Psoas muscle (tissue), 8 donors: Measurements from ENCODE around the gene RIMS1. TPM values are rescaled to one million over a fixed set of nuclear protein-coding genes. Genes with fewer than 3 reads are reported as not detected.

ENCODE experiments used
- ATAC-seq, 4 donors: fragments of 200-7000 bp; cut with Tn5 transposase; one replicate each; pipeline ENCODE4 v1.9.1; 2020; ENCODE audit warnings: moderate library complexity in 3 of 4, mild to moderate bottlenecking in 2 of 4
- DNase-seq, 2 donors: peaks; one replicate each; pipeline ENCODE4 v3.0.0-alpha.2; 2020
- H3K27ac ChIP-seq: fragments of 200-600 bp; one replicate; pipeline ENCODE4 v1.8.0; 2022
- H3K27me3 ChIP-seq, 3 donors: fragments of 200-600 bp in 1 of 3; one replicate each; pipeline versions ENCODE4 v1.6.1 to v1.8.0; 2013 to 2022; ENCODE audit warnings: low read length in 2 of 3, mild to moderate bottlenecking in 2 of 3, moderate library complexity in 1 of 3; ENCODE audit not compliant: insufficient read depth in 3 of 3
- H3K36me3 ChIP-seq, 2 donors: fragments of 200-600 bp in 1 of 2; one replicate each; pipeline versions ENCODE4 v1.6.1 to v1.8.0; 2013 to 2022; ENCODE audit warnings: low read depth in 1 of 2, mild to moderate bottlenecking in 1 of 2, moderate library complexity in 1 of 2; ENCODE audit not compliant: insufficient read depth in 1 of 2
- H3K4me1 ChIP-seq: fragments of 200-600 bp; one replicate; pipeline ENCODE4 v1.8.0; 2022
- H3K4me3 ChIP-seq: fragments of 200-600 bp; one replicate; pipeline ENCODE4 v1.8.0; 2022; ENCODE audit warnings: mild to moderate bottlenecking
- H3K9me3 ChIP-seq: fragments of 200-600 bp; one replicate; pipeline ENCODE4 v1.8.0; 2022
- WGBS, 3 donors: extraction: QIAGEN DNeasy Blood & Tissue Kit; methylation state at CpG; one replicate each; pipeline versions ENCODE4 v1.1.6 to v1.1.7; 2013; 5-methylcytosine and 5-hydroxymethylcytosine counted together
- intact Hi-C, 2 donors: fragments of 100-400 bp; cut with DNase I; formaldehyde crosslinking; loops; one replicate each; pipeline versions ENCODE4 v1.11.0 to v1.14.2; 2022
- polyA plus RNA-seq, 3 donors: library from polyadenylated mRNA; stranded (reverse); fragments of 200-250 nt; gene quantifications; one replicate each; pipeline ENCODE4 v1.2.3, GENCODE V29; 2013
- total RNA-seq, 4 donors: library from RNA; stranded (reverse); fragmentation: NEBNext Ultra II Directional in 2 of 4; extraction: Animal tissue kit (Norgen Biotek cat#: 25700) in 2 of 4; gene quantifications; one replicate each; pipeline versions ENCODE4 v1.2.1 to v1.2.4, GENCODE V29; 2021 to 2023
- TF ChIP-seq, protein P1 (sequence below): fragments of 200-600 bp; IDR thresholded peaks from one replicate; pipeline ENCODE4 v1.8.0; 2022; ENCODE audit warnings: antibody characterized with exemption
- donor health status: healthy with polysubstance abuse.
- donor health status: DM: no; HTN: no; CAD: no; lungs with moderate emphysema.
- donor health status: Bipolar disorder and iron deficiency.
- donor health status: healthy.
- donor health status: DM: yes; HTN: yes; CAD: no.
- donor health status: DM: no; HTN: no; CAD: no.
- donor health status: DM: no; HTN: no; CAD: no.
- donor health status: DM: yes; HTN: yes; CAD: no.

The RIMS1 gene
- total and polyA plus RNA-seq, 7 donors, result 0.03 to 2.0 (median 0.22) TPM

DNA sequence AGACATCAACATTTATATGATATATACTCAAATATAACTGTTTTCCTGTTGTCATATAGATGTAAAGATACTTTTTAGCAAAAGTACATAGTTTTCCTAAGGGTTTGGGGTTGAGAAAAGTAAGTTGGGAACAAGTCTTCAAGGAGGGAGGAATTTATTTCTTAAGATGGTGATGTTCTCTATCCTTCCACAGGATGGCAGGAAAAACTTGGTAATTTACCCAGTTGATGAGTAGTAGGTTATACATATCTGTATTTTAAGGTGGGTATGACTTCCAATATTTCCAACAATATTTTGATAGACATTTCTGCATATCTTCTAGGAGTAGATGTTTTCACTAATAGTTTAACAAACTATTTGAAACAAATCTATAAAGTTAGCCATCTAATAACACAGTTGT is 254.4 kb downstream of the RIMS1 start:
- DNase-seq, result no peak
- ATAC-seq, result no peak
- no peaks in the 10 kb centered on the region for H3K27me3 ChIP-seq
- no peak overlapping the region for H3K27ac ChIP-seq
- no peak overlapping the region for H3K4me3 ChIP-seq
- intact Hi-C loops, result no loop called here
- H3K9me3 ChIP-seq, result peaks cover 3% of the 10 kb centered on the region
- TF ChIP-seq, protein P1, sequence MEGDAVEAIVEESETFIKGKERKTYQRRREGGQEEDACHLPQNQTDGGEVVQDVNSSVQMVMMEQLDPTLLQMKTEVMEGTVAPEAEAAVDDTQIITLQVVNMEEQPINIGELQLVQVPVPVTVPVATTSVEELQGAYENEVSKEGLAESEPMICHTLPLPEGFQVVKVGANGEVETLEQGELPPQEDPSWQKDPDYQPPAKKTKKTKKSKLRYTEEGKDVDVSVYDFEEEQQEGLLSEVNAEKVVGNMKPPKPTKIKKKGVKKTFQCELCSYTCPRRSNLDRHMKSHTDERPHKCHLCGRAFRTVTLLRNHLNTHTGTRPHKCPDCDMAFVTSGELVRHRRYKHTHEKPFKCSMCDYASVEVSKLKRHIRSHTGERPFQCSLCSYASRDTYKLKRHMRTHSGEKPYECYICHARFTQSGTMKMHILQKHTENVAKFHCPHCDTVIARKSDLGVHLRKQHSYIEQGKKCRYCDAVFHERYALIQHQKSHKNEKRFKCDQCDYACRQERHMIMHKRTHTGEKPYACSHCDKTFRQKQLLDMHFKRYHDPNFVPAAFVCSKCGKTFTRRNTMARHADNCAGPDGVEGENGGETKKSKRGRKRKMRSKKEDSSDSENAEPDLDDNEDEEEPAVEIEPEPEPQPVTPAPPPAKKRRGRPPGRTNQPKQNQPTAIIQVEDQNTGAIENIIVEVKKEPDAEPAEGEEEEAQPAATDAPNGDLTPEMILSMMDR, result no peak
- H3K4me1 ChIP-seq, result no peaks in the 10 kb centered on the region
- H3K36me3 ChIP-seq, result no peaks in the 10 kb centered on the region

GRCh38 chr6:72149715-72150114 is 263.4 kb downstream of the RIMS1 start:
- Histone ChIP-seq H3K27me3 (no peaks in the 10 kb centered on the region), H3K36me3 (no peaks in the 10 kb centered on the region), H3K27ac (no peak overlapping the region), H3K4me1 (no peaks in the 10 kb centered on the region), H3K4me3 (no peak overlapping the region), H3K9me3 (peaks cover 16% of the 10 kb centered on the region)
- 50 to 76% (median 65%) methylated on average over 3 of the region's 3 CpGs for WGBS, 3 donors
- intact Hi-C loops, result no loop called here
- no peak for DNase-seq
- TF ChIP-seq, protein P1, result no peak
- no peak for ATAC-seq

DNA sequence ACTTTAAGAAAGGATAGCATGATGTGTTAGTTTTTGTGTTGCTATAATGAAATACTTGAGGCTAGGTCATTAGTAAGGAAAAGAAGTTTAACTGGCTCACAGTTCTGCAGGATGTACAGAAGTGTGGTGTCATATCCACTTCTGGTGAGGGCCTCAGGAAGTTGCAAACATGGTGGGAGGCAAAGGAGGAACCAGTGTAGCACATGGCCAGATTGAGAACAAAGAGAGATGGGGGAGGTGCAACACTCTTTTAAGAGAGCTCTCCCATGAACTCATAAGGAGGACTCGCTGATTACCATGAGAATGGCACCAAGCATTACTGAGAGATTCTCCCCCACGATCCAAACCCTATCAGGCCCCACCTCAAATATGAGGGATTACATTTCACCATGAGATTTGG is 265.4 kb downstream of the RIMS1 start:
- intact Hi-C loops, result no loop called here
- no peak for ATAC-seq
- H3K4me1 ChIP-seq, result no peaks in the 10 kb centered on the region

DNA sequence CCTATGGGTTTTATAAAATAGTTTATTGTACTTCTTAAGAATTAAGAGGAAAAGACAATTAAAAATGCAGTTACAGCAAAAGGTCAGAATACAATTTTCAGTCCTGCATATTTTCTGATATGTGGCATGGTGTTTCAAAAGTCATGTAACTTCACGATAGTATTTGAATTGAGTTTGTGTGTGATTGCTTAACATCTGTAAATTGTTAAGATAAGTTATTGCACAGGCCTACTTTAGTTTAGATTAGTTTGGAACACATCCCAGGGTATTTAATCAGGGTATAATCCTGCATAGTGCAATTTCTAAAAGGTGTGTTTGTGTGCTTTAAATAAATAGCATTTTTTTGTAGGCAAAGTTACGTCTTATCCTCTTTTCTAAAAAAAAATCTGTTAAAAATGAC is 289.6 kb downstream of the RIMS1 start:
- intact Hi-C loops, result no loop called here
- no peak overlapping the region for H3K4me3 ChIP-seq
- no peaks in the 10 kb centered on the region for H3K36me3 ChIP-seq
- no peak for ATAC-seq
- H3K27ac ChIP-seq, result no peak overlapping the region
- TF ChIP-seq, protein P1, result no peak
- peaks cover 0 to 7% (median 4%) of the 10 kb centered on the region in 3 donors for H3K27me3 ChIP-seq
- H3K9me3 ChIP-seq, result no peaks in the 10 kb centered on the region
- no peaks in the 10 kb centered on the region for H3K4me1 ChIP-seq
- DNase-seq, result no peak
- WGBS, 3 donors, result 70 to 76% (median 72%) methylated on average over 2 of the region's 2 CpGs

More for the DNA sequence above, 265.4 kb downstream of the RIMS1 start:
- WGBS, 3 donors, result 45 to 73% (median 54%) methylated on average over 2 of the region's 2 CpGs
- peaks cover 6% of the 10 kb centered on the region for H3K9me3 ChIP-seq
- H3K27ac ChIP-seq, result no peak overlapping the region
- no peak for DNase-seq
- no peak overlapping the region for H3K4me3 ChIP-seq
- TF ChIP-seq, protein P1, result no peak
- no peaks in the 10 kb centered on the region for H3K27me3 ChIP-seq
- no peaks in the 10 kb centered on the region for H3K36me3 ChIP-seq
